Cardiac septum (tissue), 1 donor: ENCODE data around the gene IL1RN. TPM values are rescaled to one million over a fixed set of nuclear protein-coding genes. Genes with fewer than 3 reads are reported as not detected.

Experiments used
- DNase-seq: peaks from one replicate; pipeline ENCODE4 v3.0.0-alpha.2; 2020; ENCODE audit warnings: low spot score
- intact Hi-C: fragments of 100-400 bp; cut with DNase I; formaldehyde crosslinking; loops from one replicate; pipeline ENCODE4 v1.14.0; 2022
- total RNA-seq: library from RNA; stranded (reverse); fragmentation: NEBNext Ultra II Directional; extraction: Animal tissue kit (Norgen Biotek cat#: 25700); gene quantifications from one replicate; pipeline ENCODE4 v1.2.1, GENCODE V29; 2021
- donor health status: DM: no; HTN: no; CAD: no.

The IL1RN gene
- total RNA-seq, 1 donor from 2014 or later, result 0.59 TPM

GRCh38 chr2:113182471-113183260, 55.3 kb downstream of the IL1RN start:
- intact Hi-C loops, result no loop called here
- peak; percentile 43 for DNase-seq

- intact Hi-C loops, result no loop called here
- DNase-seq, result peak; percentile 43
Observed at GRCh38 chr2:113183264-113183663, 55.9 kb downstream of the IL1RN start.

Other genes starting within 250 kb of the IL1RN start
- not detected for gene IL37, start 216.4 kb upstream of the IL1RN start, total RNA-seq
- not detected for gene IL36G, start 149.6 kb upstream of the IL1RN start, total RNA-seq
- not detected for gene IL36A, start 122.1 kb upstream of the IL1RN start, total RNA-seq
- gene IL36B, start 74.7 kb upstream of the IL1RN start, total RNA-seq, result not detected
- not detected for gene IL36RN, start 68.4 kb upstream of the IL1RN start, total RNA-seq
- gene IL1F10, start 59.6 kb upstream of the IL1RN start, total RNA-seq, result not detected
- 2.3 TPM for gene PSD4, start 46.4 kb downstream of the IL1RN start, total RNA-seq
- 0.35 TPM for gene PAX8, start 151.3 kb downstream of the IL1RN start, total RNA-seq